Neuronal stem cell (in vitro differentiated cells): ENCODE data around the gene ZGRF1.

Experiments used
- DNase-seq: peaks from one replicate; pipeline ENCODE4 v3.0.0-alpha.2; 2013; ENCODE audit warnings: low spot score
- H2AFZ ChIP-seq: one replicate; pipeline ENCODE4 v1.6.1; 2013; ENCODE audit warnings: mild to moderate bottlenecking, low read length, inconsistent platforms
- H2AK5ac ChIP-seq: 2 replicates; pipeline ENCODE4 v1.6.1; 2013; ENCODE audit warnings: low read depth, mild to moderate bottlenecking, inconsistent platforms, low read length, moderate library complexity, mixed read lengths
- H2BK120ac ChIP-seq: 2 replicates; pipeline ENCODE4 v1.6.1; 2013; ENCODE audit warnings: low read depth, mild to moderate bottlenecking, inconsistent platforms, low read length, moderate library complexity, mixed read lengths
- H2BK12ac ChIP-seq: one replicate; pipeline ENCODE4 v1.6.1; 2013; ENCODE audit warnings: low read length, inconsistent platforms
- H2BK15ac ChIP-seq: 2 replicates; pipeline ENCODE4 v1.6.1; 2013; ENCODE audit warnings: mild to moderate bottlenecking, low read length, inconsistent platforms, mixed read lengths
- H2BK5ac ChIP-seq: one replicate; pipeline ENCODE4 v1.6.1; 2013; ENCODE audit warnings: inconsistent platforms, mild to moderate bottlenecking, low read length, moderate library complexity
- H3K14ac ChIP-seq: one replicate; pipeline ENCODE4 v1.6.1; 2013; ENCODE audit warnings: low read length, inconsistent platforms
- H3K18ac ChIP-seq: 2 replicates; pipeline ENCODE4 v1.6.1; 2013; ENCODE audit warnings: low read length, inconsistent platforms
- H3K23ac ChIP-seq: 2 replicates; pipeline ENCODE4 v1.6.1; 2013; ENCODE audit warnings: low read depth, mild to moderate bottlenecking, mixed read lengths, low read length, inconsistent platforms; ENCODE audit not compliant: poor library complexity
- H3K27ac ChIP-seq: replicated peaks from 3 replicates; pipeline ENCODE4 v1.5.1; 2013; ENCODE audit warnings: low read length, inconsistent platforms
- H3K27me3 ChIP-seq, 3 experiments: 2 replicates each; pipeline ENCODE4 v1.6.1; 2013; ENCODE audit warnings: low read length in 3 of 3, mild to moderate bottlenecking in 2 of 3, inconsistent platforms in 1 of 3, low read depth in 1 of 3, mixed read lengths in 1 of 3, moderate library complexity in 1 of 3; ENCODE audit not compliant: control insufficient read depth in 3 of 3, insufficient read depth in 3 of 3
- H3K36me3 ChIP-seq, 2 donors: replicated peaks in 1 of 2; 2 replicates each; pipeline ENCODE4 v1.6.1; 2013; ENCODE audit warnings: low read length in 2 of 2; ENCODE audit not compliant: control insufficient read depth in 2 of 2, insufficient read depth in 2 of 2
- H3K4ac ChIP-seq: 2 replicates; pipeline ENCODE4 v1.6.1; 2013; ENCODE audit warnings: inconsistent platforms, mild to moderate bottlenecking, low read length, moderate library complexity
- H3K4me1 ChIP-seq, 2 donors: 1 replicate in 1 of 2; 2 replicates in 1 of 2; pipeline ENCODE4 v1.6.1; 2013; ENCODE audit warnings: low read length in 2 of 2, low read depth in 1 of 2; ENCODE audit not compliant: control insufficient read depth in 2 of 2, insufficient read depth in 1 of 2
- H3K4me2 ChIP-seq: one replicate; pipeline ENCODE4 v1.6.1; 2013; ENCODE audit warnings: mild to moderate bottlenecking, low read length, inconsistent platforms; ENCODE audit not compliant: insufficient read depth, poor library complexity, severe bottlenecking
- H3K4me3 ChIP-seq, 2 donors: 2 replicates each; pipeline ENCODE4 v1.5.1; 2013; ENCODE audit warnings: low read length in 2 of 2, mild to moderate bottlenecking in 2 of 2, inconsistent platforms in 1 of 2, moderate library complexity in 1 of 2
- H3K79me1 ChIP-seq: one replicate; pipeline ENCODE4 v1.6.1; 2013; ENCODE audit warnings: low read depth, mild to moderate bottlenecking, inconsistent platforms, low read length, moderate library complexity
- H3K9ac ChIP-seq: one replicate; pipeline ENCODE4 v1.6.1; 2013; ENCODE audit warnings: mild to moderate bottlenecking, low read depth, low read length, inconsistent platforms; ENCODE audit not compliant: poor library complexity
- H3K9me3 ChIP-seq, 2 donors: replicated peaks in 1 of 2; 2 replicates each; pipeline versions ENCODE3 to v1.6.1; 2013; ENCODE audit warnings: low read length in 2 of 2, mild to moderate bottlenecking in 2 of 2, inconsistent platforms in 1 of 2, low read depth in 1 of 2, mixed read lengths in 1 of 2, moderate library complexity in 1 of 2; ENCODE audit not compliant: control insufficient read depth in 2 of 2, insufficient read depth in 1 of 2
- H4K8ac ChIP-seq: one replicate; pipeline ENCODE4 v1.6.1; 2013; ENCODE audit warnings: low read depth, mild to moderate bottlenecking, inconsistent platforms, low read length, moderate library complexity
- H4K91ac ChIP-seq: one replicate; pipeline ENCODE4 v1.6.1; 2013; ENCODE audit warnings: low read length, low read depth, mild to moderate bottlenecking, inconsistent platforms; ENCODE audit not compliant: poor library complexity
- WGBS, 2 donors: extraction: QIAGEN DNeasy Blood & Tissue Kit; methylation state at CpG; one replicate each; pipeline ENCODE4 v1.1.7; 2013; ENCODE audit warnings: missing lambda C conversion rate in 2 of 2, mixed read lengths in 1 of 2; ENCODE audit not compliant: insufficient read length in 2 of 2, insufficient replicate concordance in 1 of 2; ENCODE audit errors: extremely low coverage in 2 of 2; 5-methylcytosine and 5-hydroxymethylcytosine counted together

The ZGRF1 gene

DNA sequence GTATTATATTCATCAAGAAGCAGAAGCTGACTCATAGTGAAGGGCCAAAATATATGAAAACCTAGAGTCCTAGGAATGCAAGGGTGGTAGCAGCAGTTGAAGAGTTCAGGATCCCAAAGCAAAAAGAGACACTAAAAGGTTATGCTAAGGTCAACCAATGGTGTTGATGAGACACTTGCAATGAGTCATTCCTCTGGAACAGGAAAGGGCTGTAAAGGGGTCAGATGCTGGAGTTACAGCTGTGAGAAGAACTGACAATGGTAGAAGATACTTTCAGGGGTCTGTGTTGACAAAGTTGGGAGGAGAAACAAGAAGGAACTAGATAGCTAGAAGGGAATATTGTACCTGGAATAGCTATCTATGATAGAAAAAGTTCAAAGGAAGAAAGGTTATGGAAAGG is 47.5 kb downstream of the ZGRF1 start:
- H3K27me3 ChIP-seq = no peaks in the 10 kb centered on the region
- no peak overlapping the region for H3K27ac ChIP-seq
- no peak for DNase-seq
- H3K4me3 ChIP-seq = no peak overlapping the region
- no peak overlapping the region for H3K18ac ChIP-seq
- no peak overlapping the region for H2BK15ac ChIP-seq
- H2AFZ ChIP-seq = no peak overlapping the region
- no peak overlapping the region for H3K23ac ChIP-seq
- no peak overlapping the region for H2BK12ac ChIP-seq
- H4K91ac ChIP-seq = no peak overlapping the region
- H2BK5ac ChIP-seq = no peak overlapping the region
- peaks cover 0 to 62% of the 10 kb centered on the region in 2 donors for H3K36me3 ChIP-seq
- H3K9ac ChIP-seq = no peak overlapping the region
- no peak overlapping the region for H2BK120ac ChIP-seq
- H3K4me2 ChIP-seq = no peak overlapping the region
- no peak overlapping the region for H2AK5ac ChIP-seq
- no peaks in the 10 kb centered on the region for H3K79me1 ChIP-seq
- peaks cover 0 to 2% of the 10 kb centered on the region in 2 donors for H3K9me3 ChIP-seq
- peaks cover 0 to 3% of the 10 kb centered on the region in 2 donors for H3K4me1 ChIP-seq
- no peak overlapping the region for H3K4ac ChIP-seq
- H3K14ac ChIP-seq = no peak overlapping the region
- no peak overlapping the region for H4K8ac ChIP-seq

DNA sequence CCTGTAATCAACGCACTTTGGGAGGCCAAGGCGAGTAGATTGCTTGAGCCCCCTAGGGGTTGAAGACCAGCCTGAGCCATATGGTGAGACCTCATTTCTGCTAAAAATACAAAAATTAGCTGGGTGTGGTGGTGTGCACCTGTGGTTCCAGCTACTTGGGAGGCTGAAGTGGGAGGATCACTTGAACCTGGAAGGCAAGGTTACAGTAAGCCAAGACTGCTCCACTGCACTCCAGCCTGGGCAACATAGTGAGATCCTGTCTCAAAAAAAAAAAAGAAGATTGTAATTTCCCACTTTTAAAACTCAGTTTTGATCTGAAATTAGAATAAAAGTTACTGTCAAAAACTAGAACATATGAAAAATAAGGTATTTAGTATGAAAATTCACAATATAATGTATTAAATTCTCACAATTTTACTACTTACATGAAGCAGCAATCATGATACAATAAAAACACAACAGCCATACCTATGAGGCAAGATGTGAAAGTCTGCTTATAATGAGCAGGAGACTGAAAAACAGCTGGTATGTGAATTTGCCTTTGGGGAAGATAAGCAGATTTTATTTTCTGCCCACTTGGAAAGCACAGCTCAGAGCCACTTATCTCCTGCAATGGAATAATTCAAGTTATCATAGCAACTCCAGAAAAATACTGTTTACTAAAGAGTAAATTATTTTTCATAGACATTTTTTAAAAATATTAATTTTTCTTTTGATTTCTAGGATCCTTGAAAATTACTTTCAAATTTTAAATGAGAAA is 50.6 kb downstream of the ZGRF1 start:
- no peak overlapping the region for H3K4me3 ChIP-seq
- H2AK5ac ChIP-seq = no peak overlapping the region
- no peaks in the 10 kb centered on the region for H3K79me1 ChIP-seq
- no peak overlapping the region for H4K8ac ChIP-seq
- H3K9me3 ChIP-seq = peaks cover 2 to 3% of the 10 kb centered on the region in 2 donors
- no peak overlapping the region for H2BK15ac ChIP-seq
- H3K18ac ChIP-seq = no peak overlapping the region
- H3K36me3 ChIP-seq = peaks cover 7 to 91% of the 10 kb centered on the region in 2 donors
- H3K27ac ChIP-seq = no peak overlapping the region
- H2BK12ac ChIP-seq = no peak overlapping the region
- no peak overlapping the region for H3K23ac ChIP-seq
- no peak overlapping the region for H3K9ac ChIP-seq
- H2AFZ ChIP-seq = no peak overlapping the region
- H3K4me2 ChIP-seq = no peak overlapping the region
- H3K4me1 ChIP-seq = peaks cover 0 to 3% of the 10 kb centered on the region in 2 donors
- H2BK5ac ChIP-seq = no peak overlapping the region
- no peak overlapping the region for H3K4ac ChIP-seq
- no peak overlapping the region for H3K14ac ChIP-seq
- no peak overlapping the region for H2BK120ac ChIP-seq
- H4K91ac ChIP-seq = no peak overlapping the region
- H3K27me3 ChIP-seq = no peaks in the 10 kb centered on the region
- no CpG with 5 or more reads among the region's 2 CpGs for WGBS, 2 donors
- no peak for DNase-seq

DNA sequence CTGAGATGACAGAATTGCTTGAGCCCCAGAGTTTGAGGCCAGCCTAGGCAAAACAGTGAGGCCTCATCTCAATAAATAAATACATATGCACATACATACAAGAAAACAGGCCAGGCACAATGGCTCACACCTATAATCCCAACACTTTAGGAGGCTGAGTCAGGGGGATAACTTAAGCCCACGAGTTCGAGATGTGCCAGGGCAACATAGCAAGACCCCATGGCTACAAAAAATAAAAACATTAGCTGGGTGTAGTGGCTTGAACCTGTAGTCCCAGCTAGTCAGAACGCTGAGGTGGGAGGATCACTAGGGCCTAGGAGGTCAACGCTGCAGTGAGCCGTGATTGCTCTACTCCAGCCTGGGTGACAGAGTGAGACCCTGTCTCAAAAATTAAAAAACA is 69.2 kb downstream of the ZGRF1 start:
- no peak overlapping the region for H2AFZ ChIP-seq
- H2BK15ac ChIP-seq = no peak overlapping the region
- H3K18ac ChIP-seq = no peak overlapping the region
- H4K91ac ChIP-seq = no peak overlapping the region
- H3K9ac ChIP-seq = no peak overlapping the region
- H2BK120ac ChIP-seq = no peak overlapping the region
- H3K9me3 ChIP-seq = no peaks in the 10 kb centered on the region
- DNase-seq = no peak
- no peak overlapping the region for H3K4ac ChIP-seq
- no peak overlapping the region for H3K14ac ChIP-seq
- no peak overlapping the region for H3K4me3 ChIP-seq
- H3K79me1 ChIP-seq = no peaks in the 10 kb centered on the region
- H3K27ac ChIP-seq = no peak overlapping the region
- no peaks in the 10 kb centered on the region for H3K27me3 ChIP-seq
- H3K36me3 ChIP-seq = peaks cover 0 to 5% of the 10 kb centered on the region in 2 donors
- WGBS, 2 donors = no CpG with 5 or more reads among the region's 5 CpGs
- H4K8ac ChIP-seq = no peak overlapping the region
- H2BK12ac ChIP-seq = no peak overlapping the region
- H3K4me1 ChIP-seq = no peaks in the 10 kb centered on the region
- H2AK5ac ChIP-seq = no peak overlapping the region
- no peak overlapping the region for H3K23ac ChIP-seq
- no peak overlapping the region for H2BK5ac ChIP-seq
- H3K4me2 ChIP-seq = no peak overlapping the region

DNA sequence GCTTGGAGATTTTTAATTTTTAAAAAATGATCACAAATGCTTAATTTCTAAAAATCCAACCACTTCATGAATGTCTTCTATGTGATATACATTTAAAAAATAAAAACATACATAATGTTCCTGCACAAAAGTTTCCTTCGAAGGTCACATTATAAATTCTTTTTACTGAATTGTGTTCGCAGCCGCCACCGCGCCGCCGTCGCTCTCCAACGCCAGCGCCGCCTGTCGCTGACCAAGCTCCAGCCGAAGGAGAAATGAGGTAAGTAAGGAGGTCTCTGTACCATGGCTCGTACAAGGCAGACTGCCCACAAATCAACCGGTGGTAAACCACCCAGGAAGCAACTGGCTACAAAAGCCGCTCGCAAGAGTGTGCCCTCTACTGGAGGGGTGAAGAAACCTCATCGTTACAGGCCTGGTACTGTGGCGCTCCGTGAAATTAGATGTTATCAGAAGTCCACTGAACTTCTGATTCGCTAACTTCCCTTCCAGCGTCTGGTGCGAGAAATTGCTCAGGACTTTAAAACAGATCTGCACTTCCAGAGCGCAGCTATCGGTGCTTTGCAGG is 71.9 kb downstream of the ZGRF1 start:
- WGBS, 2 donors = no CpG with 5 or more reads among the region's 25 CpGs
- no peaks in the 10 kb centered on the region for H3K79me1 ChIP-seq
- no peak for DNase-seq
- H2AK5ac ChIP-seq = no peak overlapping the region
- H3K4me2 ChIP-seq = no peak overlapping the region
- no peak overlapping the region for H2BK15ac ChIP-seq
- H3K27me3 ChIP-seq = no peaks in the 10 kb centered on the region
- H3K4me3 ChIP-seq = no peak overlapping the region
- no peak overlapping the region for H3K9ac ChIP-seq
- no peak overlapping the region for H2BK5ac ChIP-seq
- no peak overlapping the region for H4K91ac ChIP-seq
- no peak overlapping the region for H2BK120ac ChIP-seq
- H3K18ac ChIP-seq = no peak overlapping the region
- H2BK12ac ChIP-seq = no peak overlapping the region
- H4K8ac ChIP-seq = no peak overlapping the region
- no peak overlapping the region for H3K27ac ChIP-seq
- H3K36me3 ChIP-seq = peaks cover 0 to 27% of the 10 kb centered on the region in 2 donors
- no peak overlapping the region for H3K23ac ChIP-seq
- H2AFZ ChIP-seq = no peak overlapping the region
- no peak overlapping the region for H3K14ac ChIP-seq
- no peaks in the 10 kb centered on the region for H3K9me3 ChIP-seq
- H3K4me1 ChIP-seq = no peaks in the 10 kb centered on the region
- no peak overlapping the region for H3K4ac ChIP-seq
